Activated CD4-positive, alpha-beta T cell treated with anti-CD3 and anti-CD28 coated beads, Interleukin-10, Interleukin-2, amounts not matched to agents 100 ng/mL and 50 ng/mL, durations not matched to agents 16 hours and 8 hours (primary cell): ENCODE data around the gene ZNF609.

Experiments used
- DNase-seq: peaks from one replicate; pipeline ENCODE4 v3.0.0-alpha.2; 2020

Gene ZNF609

GRCh38 chr15:64507293-64507802 lies 47.0 kb downstream of the ZNF609 start:
- DNase-seq: peak; percentile 41

- no peak for DNase-seq
Measured at GRCh38 chr15:64507845-64508244, 47.5 kb downstream of the ZNF609 start.

GRCh38 chr15:64513823-64514222 lies 53.4 kb downstream of the ZNF609 start:
- no peak for DNase-seq

- DNase-seq: no peak
Measured at GRCh38 chr15:64515196-64515595, 54.8 kb downstream of the ZNF609 start.

GRCh38 chr15:64515825-64516224 lies 55.4 kb downstream of the ZNF609 start:
- DNase-seq: no peak

- DNase-seq: no peak
Measured at GRCh38 chr15:64519897-64520296, 59.5 kb downstream of the ZNF609 start.

- no peak for DNase-seq
Measured at GRCh38 chr15:64521201-64521600, 60.8 kb downstream of the ZNF609 start.

- no peak for DNase-seq
Measured at GRCh38 chr15:64521726-64522164, 61.4 kb downstream of the ZNF609 start.

GRCh38 chr15:64522226-64522823 lies 61.9 kb downstream of the ZNF609 start:
- DNase-seq: no peak

GRCh38 chr15:64523240-64523639 lies 62.9 kb downstream of the ZNF609 start:
- no peak for DNase-seq

GRCh38 chr15:64524778-64525177 lies 64.4 kb downstream of the ZNF609 start:
- no peak for DNase-seq

GRCh38 chr15:64525828-64526530 lies 65.6 kb downstream of the ZNF609 start:
- no peak for DNase-seq

- DNase-seq: no peak
Measured at GRCh38 chr15:64527263-64527984, 67.0 kb downstream of the ZNF609 start.

- no peak for DNase-seq
Measured at GRCh38 chr15:64528871-64529270, 68.5 kb downstream of the ZNF609 start.

- no peak for DNase-seq
Measured at GRCh38 chr15:64530472-64530871, 70.1 kb downstream of the ZNF609 start.

GRCh38 chr15:64530918-64531317 lies 70.5 kb downstream of the ZNF609 start:
- no peak for DNase-seq

GRCh38 chr15:64532521-64533315 lies 72.3 kb downstream of the ZNF609 start:
- DNase-seq: peak; percentile 45

GRCh38 chr15:64535460-64536243 lies 75.3 kb downstream of the ZNF609 start:
- DNase-seq: no peak

GRCh38 chr15:64536244-64536836 lies 76.0 kb downstream of the ZNF609 start:
- DNase-seq: peak; percentile 43

- DNase-seq: no peak
Measured at GRCh38 chr15:64542091-64542490, 81.7 kb downstream of the ZNF609 start.

- DNase-seq: no peak
Measured at GRCh38 chr15:64544450-64544849, 84.1 kb downstream of the ZNF609 start.

- no peak for DNase-seq
Measured at GRCh38 chr15:64547275-64547674, 86.9 kb downstream of the ZNF609 start.
